AG04450 (cell line): Measurements from ENCODE around the gene CHMP2A. TPM values are rescaled to one million over a fixed set of nuclear protein-coding genes. Genes with fewer than 3 reads are reported as not detected.
A peak's percentile ranks its signal among the peaks of the same experiment; 100 is the strongest.

ENCODE experiments used
- CTCF ChIA-PET: fragments of 300-600, 350-600 bp; formaldehyde crosslinking; extraction: SDS; loops from one replicate; lab custom pipeline; 2022; ENCODE audit warnings: antibody characterized with exemption, inconsistent platforms; lab: Charles Lee
- POLR2A ChIA-PET: fragments of 350-600 bp; formaldehyde crosslinking; extraction: SDS; loops from one replicate; lab custom pipeline; 2021; ENCODE audit warnings: antibody characterized with exemption, inconsistent platforms; lab: Yijun Ruan, JAX
- DNase-seq: peaks from one replicate; pipeline ENCODE4 v3.0.0-alpha.2; 2011; ENCODE audit warnings: low read depth, low spot score
- H3K27ac ChIP-seq: one replicate; pipeline ENCODE4 v1.5.1; 2012; ENCODE audit warnings: low read depth, low read length, control low read depth
- H3K27me3 ChIP-seq: one replicate; pipeline ENCODE4 v1.6.0; 2012; ENCODE audit warnings: low read length; ENCODE audit not compliant: control insufficient read depth, insufficient read depth
- H3K4me3 ChIP-seq: 2 replicates; pipeline ENCODE4 v1.5.1; 2011; ENCODE audit warnings: mild to moderate bottlenecking, low read depth, low read length, control low read depth
- H3K9me3 ChIP-seq: 2 replicates; pipeline ENCODE4 v1.5.1; 2012; ENCODE audit warnings: low read length; ENCODE audit not compliant: control insufficient read depth, insufficient read depth
- polyA plus RNA-seq: library from polyadenylated mRNA; depleted of rRNA; stranded (reverse); fragments of >200 nt; gene quantifications from 2 replicates; pipeline ENCODE4 v1.2.3, GENCODE V29; 2011
- TF ChIP-seq, protein P1 (sequence below): IDR thresholded peaks from 2 replicates; pipeline ENCODE4 v1.5.1; 2011; ENCODE audit warnings: low read depth, low read length, control low read depth, inconsistent platforms

CHMP2A gene
- polyA plus RNA-seq, 1 experiment, result 173 TPM

DNA sequence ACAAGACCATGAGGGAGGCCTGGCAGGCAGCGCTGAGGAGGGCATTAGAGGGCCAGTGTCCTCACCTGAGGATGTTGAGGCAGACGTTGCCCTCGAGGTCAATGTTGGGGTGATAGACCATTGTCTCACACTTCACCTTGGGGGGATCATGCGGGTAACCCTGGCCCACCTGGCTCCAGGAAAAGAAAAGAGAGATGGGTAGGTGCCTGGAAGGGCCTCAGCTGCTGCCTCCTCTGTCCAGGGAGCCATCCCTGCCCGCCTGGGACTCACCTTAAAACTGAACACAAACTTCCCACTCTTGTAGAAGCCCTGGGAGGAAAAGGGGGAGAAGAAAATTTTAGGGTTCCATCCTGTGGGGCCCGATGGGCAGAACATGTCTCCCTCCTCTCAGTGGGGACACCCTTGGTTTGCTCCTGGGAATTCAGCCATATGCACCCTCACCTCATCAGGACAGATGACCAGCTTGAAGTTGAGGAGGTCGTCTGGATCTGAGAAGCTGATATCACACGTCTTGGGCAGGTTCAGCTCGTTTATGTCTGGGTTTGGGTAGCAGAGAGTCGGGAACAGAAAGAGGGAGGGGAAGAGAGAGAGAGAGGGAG is 1.8 kb upstream of the CHMP2A start:
- CTCF ChIA-PET, result interaction anchor here (0.9 kb wide), 1 partner anchor 37 kb away, joined by 3 read pairs; the partner anchor contains the start of gene ZBTB45
- POLR2A ChIA-PET, result interaction anchor here (1.0 to 1.1 kb wide), 2 partner anchors 13 to 37 kb away, joined by 3 to 5 read pairs; partner anchors contain the start of genes TRIM28 and ZBTB45
- no peak for DNase-seq
- TF ChIP-seq, protein P1, sequence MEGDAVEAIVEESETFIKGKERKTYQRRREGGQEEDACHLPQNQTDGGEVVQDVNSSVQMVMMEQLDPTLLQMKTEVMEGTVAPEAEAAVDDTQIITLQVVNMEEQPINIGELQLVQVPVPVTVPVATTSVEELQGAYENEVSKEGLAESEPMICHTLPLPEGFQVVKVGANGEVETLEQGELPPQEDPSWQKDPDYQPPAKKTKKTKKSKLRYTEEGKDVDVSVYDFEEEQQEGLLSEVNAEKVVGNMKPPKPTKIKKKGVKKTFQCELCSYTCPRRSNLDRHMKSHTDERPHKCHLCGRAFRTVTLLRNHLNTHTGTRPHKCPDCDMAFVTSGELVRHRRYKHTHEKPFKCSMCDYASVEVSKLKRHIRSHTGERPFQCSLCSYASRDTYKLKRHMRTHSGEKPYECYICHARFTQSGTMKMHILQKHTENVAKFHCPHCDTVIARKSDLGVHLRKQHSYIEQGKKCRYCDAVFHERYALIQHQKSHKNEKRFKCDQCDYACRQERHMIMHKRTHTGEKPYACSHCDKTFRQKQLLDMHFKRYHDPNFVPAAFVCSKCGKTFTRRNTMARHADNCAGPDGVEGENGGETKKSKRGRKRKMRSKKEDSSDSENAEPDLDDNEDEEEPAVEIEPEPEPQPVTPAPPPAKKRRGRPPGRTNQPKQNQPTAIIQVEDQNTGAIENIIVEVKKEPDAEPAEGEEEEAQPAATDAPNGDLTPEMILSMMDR, result no peak
- Histone ChIP-seq H3K4me3 (peak overlapping the region; percentile 95), H3K9me3 (no peaks in the 10 kb centered on the region; the same call in 1 of the 2 replicates), H3K27me3 (no peaks in the 10 kb centered on the region), H3K27ac (peak overlapping the region; percentile 39)

DNA sequence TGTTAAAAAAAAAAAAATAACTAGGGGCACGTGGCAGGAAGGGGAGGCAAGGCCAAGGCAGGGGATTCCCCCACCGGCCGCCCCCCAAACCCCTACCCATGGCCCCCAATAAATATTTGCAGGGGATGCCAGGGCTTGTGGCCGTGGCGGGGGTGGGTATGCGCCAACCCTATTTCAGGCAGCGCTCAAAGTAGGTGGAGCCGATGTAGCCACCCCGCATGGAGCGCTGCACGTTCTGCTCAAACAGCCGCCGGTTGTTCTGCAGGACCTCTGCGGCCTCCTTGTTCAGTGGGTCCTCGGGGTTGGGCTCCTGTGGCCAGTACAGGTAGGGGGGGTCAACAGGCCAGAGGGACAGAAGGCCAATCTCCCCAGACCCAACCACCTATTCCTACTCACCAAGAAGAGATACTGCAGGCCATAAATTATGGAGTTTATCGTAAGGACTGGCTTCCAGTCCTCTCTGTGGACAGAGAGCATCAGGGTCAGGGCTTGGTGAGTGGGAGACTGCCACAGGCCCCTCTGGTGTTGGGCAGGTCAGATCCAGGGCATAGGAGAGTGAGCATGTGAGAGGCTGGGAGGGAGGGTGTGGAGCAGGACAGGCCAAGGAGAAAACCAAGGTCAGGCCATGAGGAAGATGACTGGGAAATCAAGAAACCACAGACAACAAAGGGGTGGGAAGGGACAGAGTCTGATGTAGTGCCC is 1.2 kb upstream of the CHMP2A start:
- Histone ChIP-seq H3K9me3 (no peaks in the 10 kb centered on the region; the same call in 1 of the 2 replicates), H3K27me3 (no peaks in the 10 kb centered on the region), H3K27ac (no peak overlapping the region), H3K4me3 (peak overlapping the region; percentile 95)
- TF ChIP-seq, protein P1, result no peak
- POLR2A ChIA-PET, result interaction anchor here (1.8 to 3.8 kb wide), 3 partner anchors 12 to 36 kb away, joined by 11 to 47 read pairs (median 30); partner anchors contain the start of genes TRIM28 and ZBTB45
- CTCF ChIA-PET, result interaction anchor here (1.5 to 3.4 kb wide), 2 partner anchors 25 to 37 kb away, joined by 5 to 18 read pairs; partner anchors contain the start of gene ZBTB45
- no peak for DNase-seq

GRCh38 chr19:58555369-58555885 is 522 bp upstream of the CHMP2A start:
- no peak for DNase-seq
- ChIA-PET POLR2A (interaction anchor here (1.0 to 3.8 kb wide), 5 partner anchors 9 to 199 kb away, joined by 3 to 47 read pairs (median 11); partner anchors contain the start of genes TRIM28 and ZBTB45), CTCF (interaction anchor here (0.7 to 3.4 kb wide), 3 partner anchors 25 to 41 kb away, joined by 3 to 18 read pairs (median 5); partner anchors contain the start of gene ZBTB45)
- TF ChIP-seq, protein P1, result no peak
- peak overlapping the region; percentile 87 for H3K4me3 ChIP-seq
- H3K27ac ChIP-seq, result peak overlapping the region; percentile 91
- H3K27me3 ChIP-seq, result no peaks in the 10 kb centered on the region
- no peaks in the 10 kb centered on the region; the same call in 1 of the 2 replicates for H3K9me3 ChIP-seq

DNA sequence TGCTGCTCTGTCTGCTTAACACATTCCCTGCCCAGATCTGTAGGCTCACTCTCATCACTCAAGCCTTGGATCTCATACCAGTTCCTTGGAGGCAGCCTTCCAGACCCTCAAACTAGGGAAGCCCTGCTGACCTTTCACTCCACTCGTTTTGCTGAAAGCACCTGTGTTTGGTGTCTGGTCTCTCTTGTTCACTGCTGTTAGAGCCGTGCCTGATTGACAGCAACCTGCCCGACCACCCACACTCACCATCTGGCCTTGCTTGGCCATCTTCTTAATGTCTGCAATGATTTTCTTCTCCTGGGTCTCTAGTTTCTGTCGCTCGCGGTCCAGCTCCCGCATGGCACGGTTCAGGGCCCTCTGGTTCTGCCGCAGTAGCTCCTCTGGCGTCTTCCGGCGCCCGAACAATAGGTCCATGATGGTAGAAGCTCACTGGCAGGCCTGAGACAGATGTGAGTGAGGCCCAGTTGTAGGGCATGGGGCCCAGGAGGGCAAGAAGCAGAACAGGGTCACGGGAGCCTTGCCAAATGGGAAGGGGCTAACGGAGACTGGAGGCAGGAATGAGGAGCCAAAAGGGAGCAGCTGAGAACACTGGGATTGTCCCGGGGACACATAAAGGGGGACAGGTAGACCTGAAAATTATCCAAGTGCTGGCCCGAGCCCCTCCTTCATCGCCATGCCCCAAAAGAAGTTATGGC is 959 bp downstream of the CHMP2A start:
- no peak for DNase-seq
- H3K9me3 ChIP-seq, result no peaks in the 10 kb centered on the region; the same call in 1 of the 2 replicates
- POLR2A ChIA-PET, result interaction anchor here (0.8 to 3.8 kb wide), 6 partner anchors 8 to 197 kb away, joined by 3 to 47 read pairs (median 7); partner anchors contain the start of genes TRIM28 and ZBTB45
- TF ChIP-seq, protein P1, result no peak
- peak overlapping the region; percentile 87 for H3K4me3 ChIP-seq
- CTCF ChIA-PET, result interaction anchor here (1.5 to 3.4 kb wide), 2 partner anchors 27 to 34 kb away, joined by 5 to 18 read pairs; partner anchors contain the start of gene ZBTB45
- H3K27me3 ChIP-seq, result no peaks in the 10 kb centered on the region
- H3K27ac ChIP-seq, result peak overlapping the region; percentile 91
